Skeletal muscle tissue (tissue), 4 donors: ENCODE measurements around the gene ECM1. TPM values are rescaled to one million over a fixed set of nuclear protein-coding genes. Genes with fewer than 3 reads are reported as not detected.

Experiments used
- H3K27ac ChIP-seq: one replicate; pipeline ENCODE4 v1.7.0; 2013; ENCODE audit warnings: mild to moderate bottlenecking, low read depth, low read length, inconsistent platforms
- H3K27me3 ChIP-seq, 3 donors: one replicate each; pipeline ENCODE4 v1.7.0; 2013; ENCODE audit warnings: low read length in 3 of 3; ENCODE audit not compliant: control insufficient read depth in 3 of 3, insufficient read depth in 3 of 3
- H3K36me3 ChIP-seq, 3 donors: one replicate each; pipeline ENCODE4 v1.7.0; 2013; ENCODE audit warnings: low read length in 3 of 3; ENCODE audit not compliant: control insufficient read depth in 3 of 3, insufficient read depth in 3 of 3
- H3K4me1 ChIP-seq, 3 donors: one replicate each; pipeline ENCODE4 v1.7.0; 2013; ENCODE audit warnings: low read length in 3 of 3, mild to moderate bottlenecking in 3 of 3; ENCODE audit not compliant: control insufficient read depth in 3 of 3, insufficient read depth in 3 of 3
- H3K4me3 ChIP-seq, 3 donors: one replicate each; pipeline ENCODE4 v1.7.0; 2013; ENCODE audit warnings: low read length in 3 of 3
- H3K9ac ChIP-seq, 3 donors: one replicate each; pipeline ENCODE4 v1.7.0; 2013; ENCODE audit warnings: low read length in 3 of 3, mild to moderate bottlenecking in 3 of 3, moderate library complexity in 2 of 3, low read depth in 1 of 3
- H3K9me3 ChIP-seq, 3 donors: one replicate each; pipeline ENCODE4 v1.7.0; 2013; ENCODE audit warnings: low read length in 3 of 3; ENCODE audit not compliant: control insufficient read depth in 3 of 3
- total RNA-seq: library from RNA; depleted of rRNA; stranded (reverse); fragments of >200 nt; gene quantifications from one replicate; pipeline ENCODE4 v1.2.3, GENCODE V29; 2014
- donor health status: Osteomylitis.

Gene ECM1
- total RNA-seq, 1 donor from 2014 or later, result 0.52 TPM

DNA sequence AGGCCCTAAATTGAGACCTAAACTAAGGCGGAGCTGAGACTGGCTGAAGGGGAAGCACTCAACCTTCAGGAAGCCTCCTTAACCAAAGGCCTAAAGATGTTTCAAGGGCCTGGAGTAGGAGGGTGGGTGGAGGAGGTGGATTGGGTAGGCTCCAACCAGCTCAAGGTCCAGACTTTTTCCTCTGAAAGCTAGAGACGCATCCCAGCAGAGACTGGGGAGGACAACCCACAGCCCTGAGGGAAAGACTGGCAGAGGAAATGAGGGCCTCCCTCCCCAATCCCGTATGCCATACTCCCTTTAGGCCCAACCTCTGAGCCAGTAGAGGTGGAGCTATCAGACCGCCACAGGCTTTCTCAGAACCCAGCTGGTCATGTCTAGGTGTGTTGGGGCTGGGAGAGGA lies 1.1 kb downstream of the ECM1 start:
- Histone ChIP-seq H3K36me3 (peaks cover 39 to 52% (median 49%) of the 10 kb centered on the region in 3 donors), H3K4me3 (peak overlapping the region in 2 of 3 donors; percentile 20 to 35), H3K27ac (no peak overlapping the region), H3K9ac (peak overlapping the region; percentile 6 to 45 (median 36)), H3K27me3 (no peaks in the 10 kb centered on the region), H3K4me1 (peaks cover 3 to 14% (median 13%) of the 10 kb centered on the region in 3 donors), H3K9me3 (no peaks in the 10 kb centered on the region)

DNA sequence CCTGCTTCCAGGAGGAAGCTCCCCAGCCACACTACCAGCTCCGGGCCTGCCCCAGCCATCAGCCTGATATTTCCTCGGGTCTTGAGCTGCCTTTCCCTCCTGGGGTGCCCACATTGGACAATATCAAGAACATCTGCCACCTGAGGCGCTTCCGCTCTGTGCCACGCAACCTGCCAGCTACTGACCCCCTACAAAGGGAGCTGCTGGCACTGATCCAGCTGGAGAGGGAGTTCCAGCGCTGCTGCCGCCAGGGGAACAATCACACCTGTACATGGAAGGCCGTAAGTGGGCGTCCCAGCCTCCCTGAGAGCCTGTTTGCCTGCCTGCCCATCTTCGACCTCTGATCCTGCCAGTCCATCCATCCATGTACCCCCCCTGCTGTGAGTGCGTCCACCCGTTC lies 3.6 kb downstream of the ECM1 start:
- no peak overlapping the region for H3K9ac ChIP-seq
- no peak overlapping the region for H3K4me3 ChIP-seq
- no peak overlapping the region for H3K27ac ChIP-seq
- peaks cover 18 to 27% (median 23%) of the 10 kb centered on the region in 3 donors for H3K36me3 ChIP-seq
- H3K9me3 ChIP-seq, result no peaks in the 10 kb centered on the region
- H3K27me3 ChIP-seq, result no peaks in the 10 kb centered on the region
- peaks cover 12 to 29% (median 17%) of the 10 kb centered on the region in 3 donors for H3K4me1 ChIP-seq

DNA sequence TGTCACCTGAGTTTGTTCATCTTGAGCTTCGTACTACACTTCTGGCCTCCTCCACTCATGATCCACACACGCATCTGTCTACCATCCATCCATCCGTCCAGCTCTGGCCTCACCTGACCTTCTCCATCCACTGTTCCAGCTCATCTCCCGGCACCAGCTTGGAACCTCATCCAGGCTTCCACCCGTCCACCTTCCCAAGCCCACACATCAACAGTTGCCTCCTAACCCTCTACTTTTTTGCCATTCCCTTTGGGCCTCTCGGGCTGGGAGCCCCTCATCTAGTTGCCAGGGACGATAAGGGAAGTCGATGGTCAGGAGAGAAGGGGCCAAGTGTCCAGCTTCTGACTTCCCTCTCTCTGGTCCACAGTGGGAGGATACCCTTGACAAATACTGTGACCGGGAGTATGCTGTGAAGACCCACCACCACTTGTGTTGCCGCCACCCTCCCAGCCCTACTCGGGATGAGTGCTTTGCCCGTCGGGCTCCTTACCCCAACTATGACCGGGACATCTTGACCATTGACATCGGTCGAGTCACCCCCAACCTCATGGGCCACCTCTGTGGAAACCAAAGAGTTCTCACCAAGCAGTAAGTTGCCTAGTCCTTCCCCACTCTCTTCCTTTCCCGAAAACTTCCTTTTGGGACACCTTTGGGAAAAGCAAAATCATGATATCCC lies 4.2 kb downstream of the ECM1 start:
- H3K27ac ChIP-seq, result no peak overlapping the region
- H3K36me3 ChIP-seq, result peaks cover 14 to 22% (median 19%) of the 10 kb centered on the region in 3 donors
- peaks cover 12 to 31% (median 17%) of the 10 kb centered on the region in 3 donors for H3K4me1 ChIP-seq
- no peaks in the 10 kb centered on the region for H3K9me3 ChIP-seq
- no peak overlapping the region for H3K4me3 ChIP-seq
- no peak overlapping the region for H3K9ac ChIP-seq
- H3K27me3 ChIP-seq, result no peaks in the 10 kb centered on the region

DNA sequence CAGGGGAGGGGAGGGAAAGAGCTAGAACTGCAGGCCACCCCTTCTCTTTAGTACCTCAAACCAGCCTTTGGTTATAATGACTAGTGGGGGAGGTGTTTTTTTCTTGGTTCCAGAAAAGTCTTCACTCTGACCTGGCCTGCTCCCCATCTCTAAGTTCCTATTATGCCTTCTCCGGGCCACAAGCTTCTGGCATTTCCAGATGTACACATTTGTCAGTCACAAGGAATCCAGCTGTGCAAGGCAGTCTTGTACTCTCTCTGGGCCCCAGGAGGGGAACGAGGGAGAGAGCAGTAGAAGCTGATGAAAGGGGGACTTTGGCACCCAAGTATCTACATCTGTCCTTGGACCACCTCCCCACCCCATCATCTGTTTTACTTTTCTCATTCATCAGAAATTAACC lies 4.9 kb downstream of the ECM1 start:
- Histone ChIP-seq H3K27me3 (no peaks in the 10 kb centered on the region), H3K4me1 (peaks cover 12 to 35% (median 13%) of the 10 kb centered on the region in 3 donors), H3K9ac (no peak overlapping the region), H3K9me3 (no peaks in the 10 kb centered on the region), H3K4me3 (no peak overlapping the region), H3K27ac (no peak overlapping the region), H3K36me3 (peaks cover 14 to 20% (median 19%) of the 10 kb centered on the region in 3 donors)

DNA sequence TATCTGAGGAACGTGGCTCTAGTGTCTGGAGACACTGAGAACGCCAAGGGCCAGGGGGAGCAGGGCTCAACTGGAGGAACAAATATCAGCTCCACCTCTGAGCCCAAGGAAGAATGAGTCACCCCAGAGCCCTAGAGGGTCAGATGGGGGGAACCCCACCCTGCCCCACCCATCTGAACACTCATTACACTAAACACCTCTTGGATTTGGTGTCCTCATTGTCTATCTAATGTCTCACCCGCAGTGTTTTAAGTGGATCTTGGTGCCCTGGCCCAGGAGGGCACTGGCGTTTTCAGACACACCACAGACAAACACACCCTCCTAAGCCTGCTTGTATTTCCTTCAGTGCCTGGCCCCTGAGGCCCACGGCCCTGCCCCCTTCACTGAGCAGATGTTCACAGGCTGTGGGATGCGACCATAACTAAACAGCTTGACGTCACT lies 5.5 kb downstream of the ECM1 start:
- Histone ChIP-seq H3K9me3 (no peaks in the 10 kb centered on the region), H3K36me3 (peaks cover 14 to 20% (median 19%) of the 10 kb centered on the region in 3 donors), H3K27ac (no peak overlapping the region), H3K4me1 (peaks cover 9 to 32% (median 10%) of the 10 kb centered on the region in 3 donors), H3K27me3 (no peaks in the 10 kb centered on the region), H3K4me3 (no peak overlapping the region), H3K9ac (no peak overlapping the region)

DNA sequence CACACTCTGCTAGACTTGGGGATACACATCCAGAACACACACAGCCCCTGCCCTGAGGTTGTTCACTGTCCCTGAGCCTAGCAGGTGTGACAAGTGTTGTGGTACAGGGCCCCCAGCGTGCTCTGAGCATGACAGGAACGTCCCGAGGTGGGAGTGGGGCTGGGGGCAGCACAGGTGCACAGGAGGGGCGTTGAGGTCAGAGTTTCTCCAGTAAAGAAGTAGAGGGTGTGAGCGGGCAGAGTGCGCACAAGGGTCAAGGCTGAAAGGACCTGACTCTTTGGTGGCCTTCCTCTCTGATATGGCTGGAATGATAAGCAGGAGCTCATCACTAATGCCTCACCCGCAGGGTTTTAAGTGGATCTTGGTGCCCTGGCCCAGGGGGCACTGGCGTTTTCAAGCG lies 6.4 kb downstream of the ECM1 start:
- Histone ChIP-seq H3K36me3 (peaks cover 14 to 20% (median 19%) of the 10 kb centered on the region in 3 donors), H3K27me3 (no peaks in the 10 kb centered on the region), H3K27ac (peak overlapping the region; percentile 93), H3K4me1 (peaks cover 6 to 26% (median 9%) of the 10 kb centered on the region in 3 donors), H3K9me3 (no peaks in the 10 kb centered on the region), H3K4me3 (peak overlapping the region in 2 of 3 donors; percentile 71 to 95), H3K9ac (peak overlapping the region; percentile 92 to 96 (median 94))

DNA sequence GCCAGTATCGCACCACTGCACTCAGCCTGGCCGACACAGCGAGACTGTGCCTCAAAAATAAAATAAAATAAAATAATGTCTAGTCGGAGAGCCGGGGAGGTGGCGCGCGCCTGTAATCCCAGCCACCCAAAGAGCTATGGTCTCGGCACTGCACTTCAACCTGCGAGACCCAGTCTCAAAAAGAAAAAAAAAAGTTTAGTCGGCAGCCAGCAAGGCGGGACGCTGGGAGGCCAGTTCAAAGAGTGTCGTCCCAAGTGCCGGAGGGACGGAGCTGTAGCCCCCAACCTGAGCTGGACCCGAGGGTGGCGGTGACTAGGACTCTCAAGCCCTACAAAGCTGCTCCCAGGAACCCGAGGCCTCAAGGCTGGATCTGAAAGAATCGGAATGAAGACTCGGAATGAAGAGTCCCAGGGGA lies 7.0 kb downstream of the ECM1 start:
- no peaks in the 10 kb centered on the region for H3K9me3 ChIP-seq
- H3K27me3 ChIP-seq, result no peaks in the 10 kb centered on the region
- H3K4me1 ChIP-seq, result peaks cover 4 to 24% (median 9%) of the 10 kb centered on the region in 3 donors
- peaks cover 10 to 20% (median 19%) of the 10 kb centered on the region in 3 donors for H3K36me3 ChIP-seq
- H3K9ac ChIP-seq, result peak overlapping the region; percentile 92 to 96 (median 94)
- H3K4me3 ChIP-seq, result peak overlapping the region; percentile 71 to 95 (median 93)
- H3K27ac ChIP-seq, result peak overlapping the region; percentile 93

DNA sequence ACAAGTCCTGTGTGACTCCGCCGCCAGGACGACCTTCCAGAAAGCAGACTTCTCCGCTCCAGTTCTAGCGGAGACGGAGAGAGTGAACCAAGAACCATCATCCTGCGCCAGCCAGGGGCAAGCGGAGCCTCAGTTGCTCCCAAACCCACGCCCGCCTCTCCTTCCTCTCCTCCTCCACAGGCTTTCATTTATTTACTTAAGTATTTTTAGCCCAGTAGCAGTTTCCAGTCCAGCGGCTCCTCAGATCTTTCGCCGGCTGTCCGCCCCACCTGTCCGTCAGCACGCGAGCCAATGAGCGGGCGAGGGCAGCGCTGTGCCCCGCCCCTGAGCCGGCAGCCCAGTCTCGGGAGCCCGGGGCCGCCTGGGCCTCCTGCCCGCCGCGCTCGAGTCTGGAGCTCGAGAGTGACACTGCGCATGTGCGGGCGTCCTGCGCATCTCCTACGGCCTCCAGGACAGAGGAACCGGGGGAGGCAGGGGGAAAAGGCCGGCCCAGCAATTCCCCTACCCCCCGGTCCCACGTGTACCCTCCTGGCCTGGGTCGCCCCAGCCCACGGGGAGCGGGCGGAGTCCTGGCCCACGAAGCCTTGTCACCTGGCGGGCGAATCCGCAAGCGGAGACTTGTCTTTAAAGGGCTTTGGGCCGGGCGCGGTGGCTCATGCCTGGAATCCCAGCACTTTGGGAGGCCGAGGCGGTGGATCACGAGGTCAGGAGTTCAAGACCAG lies 7.6 kb downstream of the ECM1 start, which contains the start of gene FALEC:
FALEC (plus strand) TSS at position 425 of the 722 bp plus-strand sequence.
- H3K9me3 ChIP-seq, result no peaks in the 10 kb centered on the region

DNA sequence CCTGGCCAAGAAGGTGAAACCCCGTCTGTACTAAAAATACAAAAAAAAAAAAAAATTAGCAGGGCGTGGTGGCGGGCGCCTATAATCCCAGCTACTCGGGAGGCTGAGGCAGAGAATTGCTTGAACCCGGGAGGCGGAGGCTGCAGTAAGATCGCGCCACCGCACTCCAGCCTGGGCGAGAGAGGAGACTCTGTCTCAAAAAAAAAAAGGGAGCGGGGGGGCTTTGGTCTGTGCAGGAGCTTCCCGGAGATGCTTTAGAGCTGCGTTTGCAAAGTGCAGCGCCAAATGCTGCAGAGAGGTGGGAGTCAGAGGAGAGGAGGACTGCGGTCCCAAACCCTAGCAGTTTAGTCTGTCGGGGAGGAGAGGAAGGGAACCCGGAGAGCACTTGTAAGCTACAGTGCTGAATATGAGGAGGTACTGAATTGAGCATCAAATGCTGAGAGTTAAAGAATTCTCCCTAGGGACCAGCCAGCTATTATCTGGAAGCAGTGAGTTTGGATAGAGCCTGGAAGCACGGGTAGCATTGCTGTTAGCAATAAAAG lies 8.2 kb downstream of the ECM1 start:
- peak overlapping the region; percentile 69 to 77 (median 71) for H3K4me3 ChIP-seq
- peak overlapping the region; percentile 56 to 74 (median 63) for H3K9ac ChIP-seq
- H3K27me3 ChIP-seq, result no peaks in the 10 kb centered on the region
- H3K36me3 ChIP-seq, result peaks cover 6 to 16% (median 15%) of the 10 kb centered on the region in 3 donors
- H3K4me1 ChIP-seq, result peaks cover 4 to 27% (median 9%) of the 10 kb centered on the region in 3 donors
- peak overlapping the region; percentile 93 for H3K27ac ChIP-seq
- H3K9me3 ChIP-seq, result no peaks in the 10 kb centered on the region

More for the DNA sequence above, 7.6 kb downstream of the ECM1 start, which contains the start of gene FALEC:
- Histone ChIP-seq H3K27ac (peak within 1 kb of the TSS; percentile 93), H3K4me1 (peaks cover 4 to 24% (median 9%) of the 10 kb centered on the region in 3 donors), H3K27me3 (no peaks in the 10 kb centered on the region), H3K9ac (peak within 1 kb of the TSS; percentile 92 to 96 (median 94)), H3K36me3 (peaks cover 10 to 20% (median 19%) of the 10 kb centered on the region in 3 donors), H3K4me3 (peak within 1 kb of the TSS; percentile 71 to 95 (median 93))
